ENCODE data around the gene RALGAPA1.

DNA sequence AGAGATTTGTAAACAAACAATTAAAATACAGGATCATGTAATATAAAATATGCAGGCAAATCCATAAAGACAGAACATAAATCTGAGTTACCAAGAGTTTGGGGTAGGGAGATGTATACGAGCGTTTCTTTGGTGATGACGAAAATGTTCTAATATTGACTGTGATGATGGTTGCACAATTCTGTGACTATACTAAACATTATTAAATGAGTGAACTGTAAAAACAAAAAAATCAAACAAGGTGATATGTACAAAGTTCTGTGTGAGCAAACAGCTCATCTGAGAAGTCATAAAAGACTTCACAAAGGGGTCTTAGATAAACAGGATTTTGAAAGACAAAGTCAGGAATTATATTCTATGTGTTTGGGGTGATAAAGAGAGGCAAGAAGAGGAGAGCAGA, 147.2 kb downstream of the RALGAPA1 start:
- no peak for TF ChIP-seq POLR2AphosphoS5 (IDR thresholded peaks at IDR 0.05)
- TF ChIP-seq, protein P1, sequence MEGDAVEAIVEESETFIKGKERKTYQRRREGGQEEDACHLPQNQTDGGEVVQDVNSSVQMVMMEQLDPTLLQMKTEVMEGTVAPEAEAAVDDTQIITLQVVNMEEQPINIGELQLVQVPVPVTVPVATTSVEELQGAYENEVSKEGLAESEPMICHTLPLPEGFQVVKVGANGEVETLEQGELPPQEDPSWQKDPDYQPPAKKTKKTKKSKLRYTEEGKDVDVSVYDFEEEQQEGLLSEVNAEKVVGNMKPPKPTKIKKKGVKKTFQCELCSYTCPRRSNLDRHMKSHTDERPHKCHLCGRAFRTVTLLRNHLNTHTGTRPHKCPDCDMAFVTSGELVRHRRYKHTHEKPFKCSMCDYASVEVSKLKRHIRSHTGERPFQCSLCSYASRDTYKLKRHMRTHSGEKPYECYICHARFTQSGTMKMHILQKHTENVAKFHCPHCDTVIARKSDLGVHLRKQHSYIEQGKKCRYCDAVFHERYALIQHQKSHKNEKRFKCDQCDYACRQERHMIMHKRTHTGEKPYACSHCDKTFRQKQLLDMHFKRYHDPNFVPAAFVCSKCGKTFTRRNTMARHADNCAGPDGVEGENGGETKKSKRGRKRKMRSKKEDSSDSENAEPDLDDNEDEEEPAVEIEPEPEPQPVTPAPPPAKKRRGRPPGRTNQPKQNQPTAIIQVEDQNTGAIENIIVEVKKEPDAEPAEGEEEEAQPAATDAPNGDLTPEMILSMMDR (IDR thresholded peaks at IDR 0.05) = no peak
- TF ChIP-seq POLR2A (IDR thresholded peaks at IDR 0.05) = no peak

All from stomach (tissue), 4 donors.